Osteoblast (primary cell): ENCODE results near the gene SCAF1. TPM values are rescaled to one million over a fixed set of nuclear protein-coding genes. Genes with fewer than 3 reads are reported as not detected.

Experiments
- DNase-seq: peaks from one replicate; pipeline ENCODE4 v3.0.0; 2011; ENCODE audit warnings: low spot score, mixed read lengths; ENCODE audit not compliant: insufficient read length; ENCODE audit errors: missing footprints
- H2AFZ ChIP-seq: 2 replicates; pipeline ENCODE4 v1.6.0; 2011; ENCODE audit warnings: mild to moderate bottlenecking, low read length
- H3K27ac ChIP-seq: 2 replicates; pipeline ENCODE4 v1.5.1; 2011; ENCODE audit warnings: mild to moderate bottlenecking, low read depth, low read length, moderate library complexity
- H3K27me3 ChIP-seq: 2 replicates; pipeline ENCODE4 v1.6.0; 2012; ENCODE audit warnings: mild to moderate bottlenecking, control low read depth, inconsistent platforms, low read length, moderate library complexity; ENCODE audit not compliant: insufficient read depth
- H3K36me3 ChIP-seq: 2 replicates; pipeline ENCODE4 v1.5.1; 2011; ENCODE audit warnings: mild to moderate bottlenecking, low read length, control low read depth, moderate library complexity; ENCODE audit not compliant: insufficient read depth
- H3K4me1 ChIP-seq: 2 replicates; pipeline ENCODE4 v1.5.1; 2011; ENCODE audit warnings: mild to moderate bottlenecking, low read length, control low read depth, moderate library complexity; ENCODE audit not compliant: insufficient read depth
- H3K4me2 ChIP-seq: 2 replicates; pipeline ENCODE4 v1.6.0; 2011; ENCODE audit warnings: mild to moderate bottlenecking, low read length; ENCODE audit not compliant: insufficient read depth
- H3K4me3 ChIP-seq: fragments of 200-600 bp; sonication (generic); 3 replicates; pipeline ENCODE4 v1.5.1; 2012; ENCODE audit warnings: mild to moderate bottlenecking, low read length, inconsistent platforms; ENCODE audit not compliant: insufficient read depth
- H3K79me2 ChIP-seq: 2 replicates; pipeline ENCODE4 v1.6.0; 2012; ENCODE audit warnings: mild to moderate bottlenecking, low read length, control low read depth, inconsistent platforms; ENCODE audit not compliant: insufficient read depth
- H3K9me3 ChIP-seq: 2 replicates; pipeline ENCODE4 v1.5.1; 2011; ENCODE audit warnings: low read depth, low read length, control low read depth
- H4K20me1 ChIP-seq: 2 replicates; pipeline ENCODE4 v1.6.0; 2012; ENCODE audit warnings: mild to moderate bottlenecking, low read length, control low read depth; ENCODE audit not compliant: insufficient read depth
- CTCF ChIP-seq: IDR thresholded peaks from 2 replicates; pipeline ENCODE4 v1.5.1; 2011; ENCODE audit warnings: mild to moderate bottlenecking, low read depth, low read length, moderate library complexity; ENCODE audit errors: extremely low read depth
- total RNA-seq: library from RNA; depleted of rRNA; stranded (reverse); fragments of >200 nt; gene quantifications from 2 replicates; pipeline ENCODE4 v1.2.3, GENCODE V29; 2012

Gene SCAF1
- total RNA-seq, 1 donor: 14.8 TPM

DNA sequence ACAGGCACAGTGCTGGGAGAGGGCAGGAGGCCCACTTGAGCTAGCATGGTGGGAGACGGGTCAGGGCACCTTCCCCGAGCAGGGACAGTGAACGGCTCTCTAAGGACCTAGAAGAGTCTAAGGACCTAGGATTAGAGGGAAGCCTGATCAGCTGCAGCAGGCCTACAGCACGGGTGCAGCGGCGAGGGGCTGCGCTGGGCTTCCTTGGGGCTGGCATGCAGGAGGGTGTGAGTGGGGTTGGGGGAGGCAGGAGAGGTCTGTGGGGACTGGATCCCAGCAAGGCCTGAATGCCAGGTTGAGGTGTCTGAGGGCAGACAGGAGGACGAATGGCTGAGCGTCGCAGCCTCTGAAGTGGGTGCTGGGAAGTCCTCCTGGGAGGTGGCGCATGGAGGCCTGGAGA, 3.6 kb downstream of the SCAF1 start:
- Histone ChIP-seq H3K27me3 (no peaks in the 10 kb centered on the region), H4K20me1 (peaks cover 53% of the 10 kb centered on the region), H3K4me2 (no peak overlapping the region), H3K4me3 (no peak overlapping the region), H3K79me2 (peaks cover 74% of the 10 kb centered on the region), H2AFZ (no peak overlapping the region), H3K36me3 (peaks cover 48% of the 10 kb centered on the region), H3K27ac (no peak overlapping the region), H3K4me1 (peaks cover 24% of the 10 kb centered on the region), H3K9me3 (no peaks in the 10 kb centered on the region)
- TF ChIP-seq CTCF: no peak
- DNase-seq: no peak

DNA sequence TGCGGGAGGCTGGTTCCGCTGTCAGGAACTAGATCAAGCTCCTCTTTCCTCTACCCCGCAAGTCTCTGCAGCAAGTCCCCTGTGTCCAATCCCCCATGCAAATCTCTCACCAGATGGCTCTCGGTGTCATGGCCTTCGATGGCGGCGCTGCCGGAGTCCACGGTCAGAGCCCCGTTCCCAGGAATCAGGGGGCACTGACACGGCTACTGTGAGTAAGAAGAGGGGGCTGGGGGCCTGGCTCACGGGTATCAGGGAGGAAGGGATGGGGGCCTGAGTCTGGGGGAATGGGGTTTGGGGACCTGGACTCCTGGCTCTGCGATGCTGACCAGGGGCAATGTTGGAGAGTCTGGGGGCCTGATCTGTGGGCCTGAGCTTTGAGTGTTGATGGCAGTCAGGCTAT, 4.0 kb downstream of the SCAF1 start:
- DNase-seq: no peak
- H2AFZ ChIP-seq: no peak overlapping the region
- TF ChIP-seq CTCF: no peak
- H3K9me3 ChIP-seq: no peaks in the 10 kb centered on the region
- H3K4me2 ChIP-seq: no peak overlapping the region
- peaks cover 49% of the 10 kb centered on the region for H3K36me3 ChIP-seq
- H3K79me2 ChIP-seq: peaks cover 74% of the 10 kb centered on the region
- H4K20me1 ChIP-seq: peaks cover 54% of the 10 kb centered on the region
- peaks cover 20% of the 10 kb centered on the region for H3K4me1 ChIP-seq
- no peak overlapping the region for H3K4me3 ChIP-seq
- H3K27me3 ChIP-seq: no peaks in the 10 kb centered on the region
- no peak overlapping the region for H3K27ac ChIP-seq

DNA sequence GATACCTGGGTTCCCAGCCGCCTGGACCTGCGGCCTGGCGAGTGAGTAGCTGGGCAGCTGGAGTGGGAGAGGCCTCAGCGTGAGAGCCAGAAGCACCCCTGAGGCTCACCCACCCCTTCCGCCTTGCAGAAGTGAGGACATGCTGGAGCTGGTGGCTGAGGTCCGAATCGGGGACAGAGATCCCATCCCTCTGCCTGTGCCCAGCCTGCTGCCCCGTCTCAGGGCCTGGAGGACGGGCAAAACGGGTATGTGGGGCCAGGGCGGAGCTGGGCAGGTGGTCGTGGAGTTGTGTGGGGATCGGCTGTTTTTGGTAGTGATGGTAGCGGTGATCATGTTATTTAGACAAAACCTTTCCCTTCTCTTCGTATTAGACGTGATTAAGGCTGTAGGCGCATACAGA, 4.6 kb downstream of the SCAF1 start:
- H3K4me3 ChIP-seq: no peak overlapping the region
- no peak overlapping the region for H3K27ac ChIP-seq
- peaks cover 54% of the 10 kb centered on the region for H4K20me1 ChIP-seq
- H3K36me3 ChIP-seq: peaks cover 49% of the 10 kb centered on the region
- H3K27me3 ChIP-seq: no peaks in the 10 kb centered on the region
- no peak overlapping the region for H3K4me2 ChIP-seq
- no peak for DNase-seq
- H2AFZ ChIP-seq: no peak overlapping the region
- no peak for TF ChIP-seq CTCF
- H3K79me2 ChIP-seq: peaks cover 74% of the 10 kb centered on the region
- H3K4me1 ChIP-seq: peaks cover 14% of the 10 kb centered on the region
- H3K9me3 ChIP-seq: no peaks in the 10 kb centered on the region

GRCh38 chr19:49651029-49651819, 9.2 kb downstream of the SCAF1 start:
- H3K27me3 ChIP-seq: no peaks in the 10 kb centered on the region
- DNase-seq: no peak
- no peak overlapping the region for H2AFZ ChIP-seq
- no peaks in the 10 kb centered on the region for H3K4me1 ChIP-seq
- no peaks in the 10 kb centered on the region for H3K9me3 ChIP-seq
- H3K27ac ChIP-seq: no peak overlapping the region
- H3K4me2 ChIP-seq: no peak overlapping the region
- peaks cover 51% of the 10 kb centered on the region for H3K79me2 ChIP-seq
- H4K20me1 ChIP-seq: peaks cover 30% of the 10 kb centered on the region
- no peak overlapping the region for H3K4me3 ChIP-seq
- peaks cover 61% of the 10 kb centered on the region for H3K36me3 ChIP-seq
- TF ChIP-seq CTCF: no peak
